GM23338 (cell line): Measurements from ENCODE around the gene NFIB. TPM values are rescaled to one million over a fixed set of nuclear protein-coding genes. Genes with fewer than 3 reads are reported as not detected.

Experiments used
- ATAC-seq: fragments of 200-7000 bp; cut with Tn5 transposase; 3 replicates; pipeline ENCODE4 v1.9.1; 2020
- DNase-seq: peaks from one replicate; pipeline ENCODE4 v3.0.0-alpha.2; 2015; ENCODE audit warnings: low spot score
- H2AFZ ChIP-seq: fragments of 200-600 bp; sonication (generic); 2 replicates; pipeline ENCODE4 v1.8.0; 2016; ENCODE audit warnings: antibody characterized with exemption, mild to moderate bottlenecking, moderate library complexity
- H3F3A ChIP-seq: fragments of 200-600 bp; sonication (generic); replicated peaks from 2 replicates; pipeline ENCODE4 v1.8.0; 2017; ENCODE audit warnings: antibody characterized with exemption, mixed run types, low read depth
- H3K27ac ChIP-seq: fragments of 200-600 bp; sonication (generic); 2 replicates; pipeline ENCODE4 v1.6.1; 2016; ENCODE audit warnings: low read depth
- H3K27me3 ChIP-seq: fragments of 200-600 bp; sonication (generic); 2 replicates; pipeline ENCODE4 v1.8.0; 2016; ENCODE audit warnings: mild to moderate bottlenecking, mixed run types, moderate library complexity; ENCODE audit not compliant: insufficient read depth
- H3K36me3 ChIP-seq: fragments of 200-600 bp; sonication (generic); 2 replicates; pipeline ENCODE4 v1.8.0; 2016; ENCODE audit warnings: mild to moderate bottlenecking; ENCODE audit not compliant: insufficient read depth
- H3K4me1 ChIP-seq: fragments of 200-600 bp; sonication (generic); 2 replicates; pipeline ENCODE4 v1.8.0; 2016; ENCODE audit warnings: mild to moderate bottlenecking, moderate library complexity; ENCODE audit not compliant: insufficient read depth
- H3K4me2 ChIP-seq: fragments of 200-600 bp; sonication (generic); 2 replicates; pipeline ENCODE4 v1.7.1; 2017; ENCODE audit warnings: mixed run types
- H3K4me3 ChIP-seq: fragments of 200-600 bp; sonication (generic); 2 replicates; pipeline ENCODE4 v1.6.1; 2016; ENCODE audit warnings: mixed run types
- H3K79me2 ChIP-seq: fragments of 200-600 bp; sonication (generic); replicated peaks from 2 replicates; pipeline ENCODE4 v1.8.0; 2017; ENCODE audit warnings: mild to moderate bottlenecking; ENCODE audit not compliant: insufficient read depth
- H3K9me2 ChIP-seq: fragments of 200-600 bp; sonication (generic); 2 replicates; pipeline ENCODE4 v1.8.0; 2017; ENCODE audit not compliant: insufficient read depth
- H4K20me1 ChIP-seq: fragments of 200-600 bp; sonication (generic); replicated peaks from 2 replicates; pipeline ENCODE4 v1.8.0; 2017; ENCODE audit warnings: mild to moderate bottlenecking; ENCODE audit not compliant: insufficient read depth
- H3K27ac Mint-ChIP-seq: 2 replicates; pipeline ENCODE4 v1.8.0; 2020; ENCODE audit warnings: inconsistent platforms, mild to moderate bottlenecking, moderate library complexity, mixed read lengths
- H3K27me3 Mint-ChIP-seq: 3 replicates; pipeline ENCODE4 v1.8.0; 2022; ENCODE audit warnings: low read depth, mild to moderate bottlenecking, moderate library complexity, mixed read lengths, inconsistent platforms; ENCODE audit not compliant: insufficient read depth, poor library complexity
- H3K36me3 Mint-ChIP-seq: 3 replicates; pipeline ENCODE4 v1.8.0; 2021; ENCODE audit warnings: low read depth, mild to moderate bottlenecking, inconsistent platforms, moderate library complexity, mixed read lengths
- H3K4me1 Mint-ChIP-seq: 3 replicates; pipeline ENCODE4 v1.8.0; 2020; ENCODE audit warnings: mild to moderate bottlenecking, inconsistent platforms, mixed read lengths
- H3K4me3 Mint-ChIP-seq: 3 replicates; pipeline ENCODE4 v1.8.0; 2021; ENCODE audit warnings: moderate library complexity, mild to moderate bottlenecking, inconsistent platforms, mixed read lengths
- H3K9me3 Mint-ChIP-seq: 3 replicates; pipeline ENCODE4 v1.8.0; 2020; ENCODE audit warnings: moderate library complexity, mild to moderate bottlenecking, inconsistent platforms, mixed read lengths
- CREB1 ChIP-seq: fragments of 250-450 bp; sonication (Bioruptor Pico); IDR thresholded peaks from 2 replicates; pipeline ENCODE4 v1.5.0; 2020; ENCODE audit warnings: low read depth, mild to moderate bottlenecking, moderate library complexity
- ETS1 ChIP-seq: IDR thresholded peaks from 2 replicates; pipeline ENCODE4 v1.6.1; 2016; ENCODE audit warnings: antibody characterized with exemption
- EZH2 ChIP-seq: fragments of 200-600 bp; sonication (generic); IDR thresholded peaks from one replicate; pipeline ENCODE4 v1.8.0; 2017; ENCODE audit warnings: antibody characterized with exemption, mild to moderate bottlenecking, low read depth; ENCODE audit not compliant: unreplicated experiment
- EZH2phosphoT487 ChIP-seq: fragments of 200-600 bp; sonication (generic); IDR thresholded peaks from one replicate; pipeline ENCODE4 v1.8.1; 2018; ENCODE audit warnings: antibody characterized with exemption; ENCODE audit not compliant: unreplicated experiment
- JUNB ChIP-seq: IDR thresholded peaks from one replicate; pipeline ENCODE4 v1.6.1; 2016; ENCODE audit warnings: antibody characterized with exemption; ENCODE audit not compliant: unreplicated experiment
- NANOG ChIP-seq: IDR thresholded peaks from 2 replicates; pipeline ENCODE4 v1.6.1; 2016; ENCODE audit warnings: antibody characterized with exemption, borderline replicate concordance
- POLR2AphosphoS5 ChIP-seq: IDR thresholded peaks from 2 replicates; pipeline ENCODE4 v1.6.1; 2016; ENCODE audit warnings: antibody characterized with exemption, low read depth
- STAT1 ChIP-seq: IDR thresholded peaks from one replicate; pipeline ENCODE4 v1.6.1; 2016; ENCODE audit warnings: antibody characterized with exemption; ENCODE audit not compliant: unreplicated experiment
- ZNF114 ChIP-seq: fragments of 250-450 bp; sonication (Bioruptor Pico); IDR thresholded peaks from 2 replicates; pipeline ENCODE4 v1.5.0; 2020; ENCODE audit warnings: mild to moderate bottlenecking, moderate library complexity
- ZNF331 ChIP-seq: fragments of 250-450 bp; sonication (Bioruptor Pico); IDR thresholded peaks from 2 replicates; pipeline ENCODE4 v1.5.0; 2020; ENCODE audit warnings: low read depth, mild to moderate bottlenecking, moderate library complexity
- polyA plus RNA-seq: library from polyadenylated mRNA; unstranded; fragments of >200 nt; fragmentation: Nextera tagmentation; extraction: Ambion mirVana; gene quantifications from 2 replicates; pipeline ENCODE4 v1.2.1, GENCODE V29; 2016
- total RNA-seq: library from RNA; depleted of rRNA; stranded (reverse); fragments of >200 nt; shearing (Covaris generic); gene quantifications from 2 replicates; pipeline ENCODE4 v1.2.3, GENCODE V29; 2014
- TF ChIP-seq, protein P1 (sequence below), 2 experiments: fragments of 200-600 bp in 1 of 2; sonication (generic) in 1 of 2; conservative IDR thresholded peaks; 2 replicates each; pipeline versions ENCODE4 v1.5.1 to v1.6.1; 2016 to 2017; ENCODE audit warnings: antibody characterized with exemption in 2 of 2, low read depth in 2 of 2, mild to moderate bottlenecking in 2 of 2, moderate library complexity in 1 of 2

NFIB gene
- total and polyA plus RNA-seq, 2 experiments from 2014 or later, result 3.9 to 4.7 TPM

- no peaks in the 10 kb centered on the region for H3K36me3 ChIP-seq
- Mint-ChIP-seq H3K9me3 (no peaks in the 10 kb centered on the region), H3K27ac (no peak overlapping the region), H3K36me3 (peaks cover 3% of the 10 kb centered on the region; the same call in 1 of the 3 replicates), H3K27me3 (peaks cover 2% of the 10 kb centered on the region), H3K4me3 (no peak overlapping the region), H3K4me1 (peaks cover 32% of the 10 kb centered on the region)
- H3K79me2 ChIP-seq, result peaks cover 21% of the 10 kb centered on the region
- H2AFZ ChIP-seq, result no peak overlapping the region
- ATAC-seq (no peak), DNase-seq (no peak)
- no peaks in the 10 kb centered on the region for H3K9me2 ChIP-seq
- no peak overlapping the region for H3K4me2 ChIP-seq
- H3K27me3 ChIP-seq, result peaks cover 6% of the 10 kb centered on the region
- no peak overlapping the region for H3K4me3 ChIP-seq
- no peaks in the 10 kb centered on the region for H4K20me1 ChIP-seq
- H3F3A ChIP-seq, result no peaks in the 10 kb centered on the region
- H3K4me1 ChIP-seq, result peaks cover 11% of the 10 kb centered on the region
- no peak overlapping the region for H3K27ac ChIP-seq
- no peak for TF ChIP-seq ZNF331
Observed at GRCh38 chr9:14306188-14306587, 7.8 kb downstream of the NFIB start.

GRCh38 chr9:14304259-14304658 is 9.7 kb downstream of the NFIB start:
- Histone ChIP-seq H3K27me3 (no peaks in the 10 kb centered on the region), H3K27ac (no peak overlapping the region), H3K4me3 (no peak overlapping the region), H3K79me2 (peaks cover 2% of the 10 kb centered on the region), H3K9me2 (no peaks in the 10 kb centered on the region), H2AFZ (no peak overlapping the region), H3F3A (no peaks in the 10 kb centered on the region), H3K4me1 (peaks cover 6% of the 10 kb centered on the region), H3K36me3 (no peaks in the 10 kb centered on the region), H4K20me1 (no peaks in the 10 kb centered on the region), H3K4me2 (no peak overlapping the region)
- no peak overlapping the region for H3K27ac Mint-ChIP-seq
- no peak for ATAC-seq
- no peak overlapping the region for H3K4me3 Mint-ChIP-seq
- H3K36me3 Mint-ChIP-seq, result peaks cover 3% of the 10 kb centered on the region; the same call in 1 of the 3 replicates
- no peaks in the 10 kb centered on the region for H3K9me3 Mint-ChIP-seq
- no peak for DNase-seq
- H3K4me1 Mint-ChIP-seq, result peaks cover 27% of the 10 kb centered on the region
- TF ChIP-seq CREB1 (CRISPR knock-in tag) (no peak), EZH2 (no peak), ETS1 (no peak), JUNB (no peak), EZH2phosphoT487 (no peak), NANOG (no peak), POLR2AphosphoS5 (no peak)
- H3K27me3 Mint-ChIP-seq, result peaks cover 2% of the 10 kb centered on the region

DNA sequence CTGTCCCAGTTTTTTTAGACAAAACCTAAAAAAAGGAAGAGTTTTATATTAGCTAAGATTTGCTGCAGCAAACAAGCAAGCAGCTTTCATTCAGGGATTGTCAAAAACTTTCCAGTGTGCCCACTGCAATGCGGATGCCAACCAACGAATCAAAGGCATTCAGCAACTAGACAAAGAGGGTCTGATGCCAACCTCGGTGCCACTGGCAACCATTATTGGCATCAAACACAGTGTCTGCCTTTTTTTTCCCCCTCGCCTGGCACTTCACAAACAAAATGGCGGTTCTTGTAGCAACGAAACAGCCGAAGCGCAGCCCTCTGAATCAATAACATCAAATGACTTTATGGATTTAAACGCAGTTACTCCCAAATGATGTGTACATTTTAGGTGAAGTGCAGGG is 10.4 kb downstream of the NFIB start:
- Histone ChIP-seq H3K79me2 (no peaks in the 10 kb centered on the region), H4K20me1 (no peaks in the 10 kb centered on the region), H2AFZ (no peak overlapping the region), H3F3A (no peaks in the 10 kb centered on the region), H3K4me1 (no peaks in the 10 kb centered on the region), H3K27me3 (no peaks in the 10 kb centered on the region), H3K4me3 (no peak overlapping the region), H3K36me3 (no peaks in the 10 kb centered on the region), H3K9me2 (no peaks in the 10 kb centered on the region), H3K27ac (no peak overlapping the region), H3K4me2 (no peak overlapping the region)
- no peak for DNase-seq
- H3K27ac Mint-ChIP-seq, result no peak overlapping the region
- no peak overlapping the region for H3K4me3 Mint-ChIP-seq
- H3K9me3 Mint-ChIP-seq, result no peaks in the 10 kb centered on the region
- ATAC-seq, result no peak
- H3K27me3 Mint-ChIP-seq, result peaks cover 2% of the 10 kb centered on the region
- peaks cover 3% of the 10 kb centered on the region; the same call in 1 of the 3 replicates for H3K36me3 Mint-ChIP-seq
- H3K4me1 Mint-ChIP-seq, result peaks cover 20% of the 10 kb centered on the region
- TF ChIP-seq POLR2AphosphoS5 (no peak), JUNB (no peak), ZNF114 (CRISPR knock-in tag) (no peak), ZNF331 (no peak), NANOG (no peak), STAT1 (no peak), EZH2 (no peak), ETS1 (no peak)
- TF ChIP-seq, protein P1, sequence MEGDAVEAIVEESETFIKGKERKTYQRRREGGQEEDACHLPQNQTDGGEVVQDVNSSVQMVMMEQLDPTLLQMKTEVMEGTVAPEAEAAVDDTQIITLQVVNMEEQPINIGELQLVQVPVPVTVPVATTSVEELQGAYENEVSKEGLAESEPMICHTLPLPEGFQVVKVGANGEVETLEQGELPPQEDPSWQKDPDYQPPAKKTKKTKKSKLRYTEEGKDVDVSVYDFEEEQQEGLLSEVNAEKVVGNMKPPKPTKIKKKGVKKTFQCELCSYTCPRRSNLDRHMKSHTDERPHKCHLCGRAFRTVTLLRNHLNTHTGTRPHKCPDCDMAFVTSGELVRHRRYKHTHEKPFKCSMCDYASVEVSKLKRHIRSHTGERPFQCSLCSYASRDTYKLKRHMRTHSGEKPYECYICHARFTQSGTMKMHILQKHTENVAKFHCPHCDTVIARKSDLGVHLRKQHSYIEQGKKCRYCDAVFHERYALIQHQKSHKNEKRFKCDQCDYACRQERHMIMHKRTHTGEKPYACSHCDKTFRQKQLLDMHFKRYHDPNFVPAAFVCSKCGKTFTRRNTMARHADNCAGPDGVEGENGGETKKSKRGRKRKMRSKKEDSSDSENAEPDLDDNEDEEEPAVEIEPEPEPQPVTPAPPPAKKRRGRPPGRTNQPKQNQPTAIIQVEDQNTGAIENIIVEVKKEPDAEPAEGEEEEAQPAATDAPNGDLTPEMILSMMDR (conservative IDR thresholded peaks at IDR 0.05; ENCODE audit: low read depth in 2 of 2), result no peak
